ENCODE measurements around the gene DBNL.

The DBNL gene

GRCh38 chr7:44100458-44101302 is 56.2 kb downstream of the DBNL start:
- DNase-seq = no peak

GRCh38 chr7:44101303-44101965 is 56.9 kb downstream of the DBNL start:
- DNase-seq = no peak

GRCh38 chr7:44101966-44102845 is 57.7 kb downstream of the DBNL start:
- no peak for DNase-seq

DNA sequence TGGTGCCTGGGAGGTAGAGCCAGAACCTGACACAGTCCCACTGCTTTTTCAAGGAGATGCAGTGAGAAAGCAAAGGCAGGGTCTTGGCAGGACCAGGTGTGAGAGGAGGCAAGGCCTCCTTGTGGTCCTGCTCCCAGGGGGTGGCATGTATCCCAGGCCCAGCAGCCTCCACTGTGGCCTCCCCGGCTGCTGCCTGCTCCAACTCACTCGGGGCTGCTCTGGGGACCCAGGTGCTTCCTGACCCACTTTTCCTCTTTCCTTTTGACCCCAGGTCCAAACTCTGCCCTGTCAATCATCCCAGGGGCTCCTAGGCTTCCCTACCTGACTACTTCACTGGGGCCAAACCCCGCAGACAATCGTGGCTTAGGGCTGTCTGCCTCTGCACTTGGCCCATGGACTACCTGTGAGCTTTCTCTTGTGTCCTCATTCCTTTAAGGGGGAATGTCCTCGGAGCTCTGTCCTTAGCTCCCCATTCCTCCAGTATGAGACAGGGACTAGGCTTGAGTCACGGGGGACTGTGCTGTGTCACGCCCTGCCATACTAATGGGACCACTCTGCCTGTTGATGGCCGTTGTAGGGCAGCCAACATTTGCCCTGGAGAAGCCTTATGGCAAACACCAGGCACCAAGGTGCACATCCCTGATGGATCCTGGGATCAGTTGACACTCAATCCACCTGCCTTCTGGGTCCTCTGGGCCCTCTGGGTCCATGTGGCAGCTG is 58.5 kb downstream of the DBNL start:
- DNase-seq = no peak

DNA sequence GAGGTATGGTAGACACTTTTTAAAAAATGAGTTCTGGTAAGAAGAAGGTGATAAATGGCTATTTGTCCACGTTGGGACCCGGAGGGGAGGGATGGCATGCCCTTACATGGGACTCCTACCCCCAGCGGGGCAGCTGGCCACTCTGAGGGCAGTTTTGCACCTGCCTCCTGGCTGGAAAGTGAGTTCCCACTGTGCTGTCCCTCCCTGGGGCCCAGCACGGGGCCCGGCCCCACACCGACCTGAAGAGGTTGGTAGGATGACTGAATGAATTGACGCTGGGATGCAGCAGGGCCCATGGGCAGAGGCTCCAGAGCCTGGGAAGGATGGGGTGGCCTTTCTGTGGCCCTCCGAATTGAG is 59.0 kb downstream of the DBNL start:
- no peak for DNase-seq

DNA sequence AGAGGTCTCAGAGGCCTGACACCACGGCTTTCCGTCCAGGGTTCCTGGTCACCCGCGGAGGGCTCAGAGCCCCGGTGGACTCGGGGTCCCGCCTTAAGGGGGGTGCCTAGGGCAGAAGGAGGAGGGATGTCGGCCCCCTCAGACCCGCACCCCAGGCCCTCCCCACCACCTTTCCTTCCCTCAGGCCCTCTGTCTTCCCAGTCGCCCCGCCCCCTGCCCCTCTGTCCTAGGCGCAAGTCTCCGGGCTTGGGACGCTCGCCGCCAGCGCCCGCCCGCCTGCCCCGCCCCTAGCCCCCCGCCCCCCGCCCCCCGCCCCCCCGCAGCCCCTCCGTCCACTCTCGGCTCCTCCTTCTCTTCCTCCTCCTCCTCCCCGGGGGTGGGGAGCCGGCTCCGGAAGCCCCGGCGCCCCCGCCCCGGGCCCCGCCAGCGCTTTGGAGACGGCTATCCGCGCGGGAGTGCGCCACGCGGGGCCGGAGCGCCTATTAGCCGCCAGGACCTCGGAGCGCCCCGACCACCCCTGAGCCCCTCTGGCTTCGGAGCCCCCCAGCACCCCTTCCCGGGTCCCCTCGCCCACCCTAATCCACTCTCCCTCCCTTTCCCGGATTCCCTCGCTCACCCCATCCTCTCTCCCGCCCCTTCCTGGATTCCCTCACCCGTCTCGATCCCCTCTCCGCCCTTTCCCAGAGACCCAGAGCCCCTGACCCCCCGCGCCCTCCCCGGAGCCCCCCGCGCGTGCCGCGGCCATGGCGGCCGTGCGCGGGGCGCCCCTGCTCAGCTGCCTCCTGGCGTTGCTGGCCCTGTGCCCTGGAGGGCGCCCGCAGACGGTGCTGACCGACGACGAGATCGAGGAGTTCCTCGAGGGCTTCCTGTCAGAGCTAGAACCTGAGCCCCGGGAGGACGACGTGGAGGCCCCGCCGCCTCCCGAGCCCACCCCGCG is 59.7 kb downstream of the DBNL start, which contains the start of gene AEBP1:
Gene AEBP1 (plus strand): TSS at position 423 of the 937 bp plus-strand sequence. CDS start 321 bp downstream, at position 744.
- no peak for DNase-seq

DNA sequence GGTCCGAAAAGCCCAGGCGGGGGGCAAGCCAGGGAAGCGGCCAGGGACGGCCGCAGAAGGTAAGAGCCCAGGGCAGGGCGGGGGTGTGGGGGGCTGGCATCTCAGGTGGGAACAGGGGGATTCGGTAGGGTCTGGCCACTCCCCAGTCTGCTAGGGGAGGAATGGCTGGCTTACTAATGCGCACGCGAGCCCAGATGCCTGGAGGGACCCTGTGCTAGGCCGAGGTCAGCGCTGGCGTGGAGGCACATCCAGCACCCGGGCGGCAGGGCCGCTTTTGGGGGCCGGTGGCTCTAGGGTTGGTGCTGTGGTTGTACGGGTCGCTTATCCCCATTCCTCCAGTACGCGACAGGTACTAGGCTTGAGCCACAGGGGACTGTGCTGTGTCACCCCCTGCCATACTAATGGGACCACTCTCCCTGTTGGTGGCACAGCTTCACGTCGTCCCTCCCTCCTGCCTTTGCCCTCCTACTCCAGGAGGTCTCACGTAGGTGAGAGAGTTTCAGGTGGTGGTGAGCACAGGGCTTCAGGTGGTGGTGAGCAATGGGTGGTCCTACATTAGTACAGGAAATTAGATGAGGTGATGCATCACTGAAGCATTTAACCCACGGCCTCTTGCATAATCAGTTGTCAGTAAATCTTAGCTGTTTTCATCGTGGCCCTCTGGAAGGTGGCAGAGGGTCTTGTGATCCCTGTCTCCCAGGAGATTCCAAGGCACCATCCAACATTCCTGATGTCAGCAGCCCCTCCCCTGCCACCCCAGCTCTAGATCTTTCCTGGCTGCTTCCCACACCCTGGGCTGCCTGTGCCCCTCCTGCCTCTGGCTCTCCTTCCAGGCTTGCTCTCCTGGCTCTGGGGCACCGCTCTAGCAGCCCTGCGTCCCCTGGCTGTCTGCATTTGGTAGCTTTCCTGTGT is 60.6 kb downstream of the DBNL start:
- DNase-seq = no peak

GRCh38 chr7:44105832-44106231 is 61.3 kb downstream of the DBNL start:
- no peak for DNase-seq

- no peak for DNase-seq
Observed at GRCh38 chr7:44106311-44107065, 62.0 kb downstream of the DBNL start.

DNA sequence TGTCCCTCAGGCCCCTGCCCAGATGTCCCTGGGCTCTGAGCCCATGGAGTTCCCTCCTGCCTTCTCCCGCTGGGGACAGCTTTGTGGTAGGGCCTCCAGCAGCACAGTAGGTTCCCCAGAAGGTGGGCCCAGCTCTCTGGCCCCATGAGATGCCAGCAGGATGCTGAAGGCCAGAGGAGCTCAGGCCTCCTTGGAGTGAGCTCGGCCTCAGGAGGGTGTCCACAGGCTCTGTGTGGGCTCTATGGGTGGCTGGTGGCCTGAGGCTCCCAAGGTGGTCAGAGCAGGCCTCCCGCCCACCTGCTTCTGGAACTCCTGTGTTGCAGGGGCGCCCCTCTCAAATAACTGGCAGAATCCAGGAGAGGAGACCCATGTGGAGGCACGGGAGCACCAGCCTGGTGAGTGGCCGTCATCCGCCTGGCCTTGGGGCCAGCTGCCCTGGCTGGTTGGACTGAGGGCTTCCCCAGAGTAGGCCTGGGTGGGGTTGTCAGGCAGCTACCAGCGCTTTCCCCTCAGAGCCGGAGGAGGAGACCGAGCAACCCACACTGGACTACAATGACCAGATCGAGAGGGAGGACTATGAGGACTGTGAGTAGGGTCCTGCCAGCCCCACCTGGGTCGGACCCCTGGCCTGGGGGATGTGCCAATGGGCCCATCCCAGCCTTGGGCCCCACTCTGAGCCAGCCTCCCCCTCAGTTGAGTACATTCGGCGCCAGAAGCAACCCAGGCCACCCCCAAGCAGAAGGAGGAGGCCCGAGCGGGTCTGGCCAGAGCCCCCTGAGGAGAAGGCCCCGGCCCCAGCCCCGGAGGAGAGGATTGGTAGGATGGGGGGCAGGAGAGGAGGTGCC is 62.8 kb downstream of the DBNL start:
- DNase-seq = no peak

DNA sequence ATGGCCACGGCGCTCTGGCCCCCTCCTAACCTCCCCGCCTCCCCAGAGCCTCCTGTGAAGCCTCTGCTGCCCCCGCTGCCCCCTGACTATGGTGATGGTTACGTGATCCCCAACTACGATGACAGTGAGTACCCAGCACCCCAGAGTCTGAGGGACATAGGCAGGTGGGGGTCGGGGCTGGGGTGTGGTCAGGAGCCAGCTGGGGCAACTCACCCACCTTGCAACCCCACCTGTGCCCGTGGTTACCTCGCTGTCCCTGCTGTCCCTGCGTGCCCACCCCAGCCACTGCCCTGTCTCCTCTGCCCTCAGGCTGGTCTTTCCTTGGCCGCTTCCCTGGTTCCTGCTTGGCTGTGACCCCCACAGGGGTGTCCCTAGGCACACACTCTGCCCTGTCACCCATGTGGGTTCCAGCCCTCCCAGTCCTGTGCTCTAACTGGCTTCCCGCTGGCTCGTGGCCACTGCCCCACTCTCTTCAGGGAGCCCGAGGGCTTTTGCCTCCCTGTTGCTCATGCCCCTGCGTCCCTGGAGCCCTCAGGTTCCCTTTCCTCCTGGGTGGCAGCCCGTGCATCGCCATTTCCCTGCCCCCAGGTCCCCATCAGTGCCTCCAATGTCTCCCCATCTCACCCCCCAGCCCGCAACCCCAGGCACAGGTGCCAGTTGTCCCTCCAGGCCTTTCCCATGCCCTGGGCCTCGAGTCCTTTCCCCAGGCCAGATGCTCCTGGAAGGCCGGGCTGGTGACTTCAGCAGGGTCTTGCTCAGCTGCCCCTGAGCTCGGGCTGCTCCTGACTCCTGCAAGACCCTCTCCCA is 63.7 kb downstream of the DBNL start:
- DNase-seq = no peak

- no peak for DNase-seq
Observed at GRCh38 chr7:44108768-44109750, 64.6 kb downstream of the DBNL start.

DNA sequence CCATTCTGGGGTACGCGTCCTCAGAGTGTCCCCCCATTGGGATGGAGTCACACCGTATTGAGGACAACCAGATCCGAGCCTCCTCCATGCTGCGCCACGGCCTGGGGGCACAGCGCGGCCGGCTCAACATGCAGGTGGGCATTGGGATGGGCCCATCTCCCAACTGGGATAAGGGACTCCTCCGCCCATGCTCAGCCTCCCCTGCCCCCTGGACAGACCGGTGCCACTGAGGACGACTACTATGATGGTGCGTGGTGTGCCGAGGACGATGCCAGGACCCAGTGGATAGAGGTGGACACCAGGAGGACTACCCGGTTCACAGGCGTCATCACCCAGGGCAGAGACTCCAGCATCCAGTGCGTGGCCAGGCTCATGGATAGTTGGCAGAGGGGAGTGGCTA is 65.5 kb downstream of the DBNL start:
- DNase-seq = no peak

DNA sequence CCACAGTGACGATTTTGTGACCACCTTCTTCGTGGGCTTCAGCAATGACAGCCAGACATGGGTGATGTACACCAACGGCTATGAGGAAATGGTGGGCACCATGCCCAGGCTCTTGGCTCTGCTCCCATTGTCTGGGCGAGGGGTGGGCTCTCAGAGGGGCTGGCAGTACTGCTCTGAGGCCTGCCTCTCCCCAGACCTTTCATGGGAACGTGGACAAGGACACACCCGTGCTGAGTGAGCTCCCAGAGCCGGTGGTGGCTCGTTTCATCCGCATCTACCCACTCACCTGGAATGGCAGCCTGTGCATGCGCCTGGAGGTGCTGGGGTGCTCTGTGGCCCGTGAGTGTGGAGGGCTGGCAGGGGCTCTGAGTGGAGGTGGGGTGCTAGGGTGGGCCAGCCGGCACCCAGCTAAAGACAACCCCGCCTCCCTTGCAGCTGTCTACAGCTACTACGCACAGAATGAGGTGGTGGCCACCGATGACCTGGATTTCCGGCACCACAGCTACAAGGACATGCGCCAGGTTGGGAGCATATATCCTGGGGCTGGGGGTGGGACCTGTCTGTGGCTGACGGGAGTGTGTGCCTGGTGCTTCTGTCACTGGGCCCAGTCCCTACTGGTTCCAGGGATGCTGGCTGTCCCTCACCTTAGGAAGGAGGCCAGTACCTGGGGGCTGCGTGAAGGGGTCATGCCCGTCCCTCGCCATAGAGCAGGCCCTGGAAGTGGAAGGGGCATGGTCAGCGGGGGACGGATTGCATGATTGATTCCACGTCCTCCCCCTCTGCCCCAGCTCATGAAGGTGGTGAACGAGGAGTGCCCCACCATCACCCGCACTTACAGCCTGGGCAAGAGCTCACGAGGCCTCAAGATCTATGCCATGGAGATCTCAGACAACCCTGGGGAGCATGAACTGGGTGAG is 66.5 kb downstream of the DBNL start:
- no peak for DNase-seq

All from NCI-H526 treated with DMSO at 0.1 percent for 48 hours (cell line).